GM11168 (cell line): Measurements from ENCODE around the gene FYN.

Experiments
- in situ Hi-C: fragments of 300-500 bp; cut with MboI; formaldehyde crosslinking; loops from one replicate; pipeline ENCODE4 v1.12.0; 2022; ENCODE audit warnings: low sequenced_read_pairs; ENCODE audit not compliant: unreplicated experiment

Gene FYN

GRCh38 chr6:111776236-111777221 is 96.7 kb downstream of the FYN start:
- in situ Hi-C loops: no loop called here

DNA sequence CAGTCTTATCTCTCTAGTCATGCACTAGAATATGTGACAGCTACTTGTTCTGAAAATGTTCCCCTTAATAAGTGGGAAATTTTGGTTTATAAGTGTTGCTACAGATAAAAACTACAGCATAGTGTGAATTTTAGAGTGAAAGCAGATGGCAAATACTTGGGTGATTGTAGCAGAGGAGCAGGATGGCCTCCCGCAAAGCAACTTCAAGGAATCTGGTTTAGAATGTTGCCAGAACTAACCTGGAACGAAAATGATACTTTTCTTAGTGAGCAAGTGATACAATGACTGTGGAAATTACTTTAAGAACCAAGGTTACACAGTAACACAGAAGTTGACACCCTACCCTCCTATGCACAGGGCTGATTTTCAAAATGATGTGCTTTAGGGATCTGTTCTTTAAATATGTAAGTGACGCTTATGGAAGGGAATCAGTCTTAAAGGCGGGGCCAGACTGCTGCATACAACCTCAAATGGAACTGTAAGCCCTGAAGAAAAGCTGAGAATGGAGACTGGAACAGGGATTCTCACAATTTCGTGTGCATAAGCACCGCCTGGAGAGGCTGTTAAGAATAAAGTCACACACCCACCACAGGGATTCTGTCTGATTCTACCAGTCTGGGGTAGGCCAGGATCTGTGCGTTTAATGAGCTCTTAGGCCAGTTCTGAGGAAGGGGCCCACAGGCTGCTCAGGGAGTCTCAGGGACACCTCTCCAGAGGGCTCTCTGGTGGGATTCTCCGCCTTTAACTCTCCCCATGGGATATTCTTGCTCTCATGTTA is 97.9 kb downstream of the FYN start:
- in situ Hi-C loops: no loop called here

DNA sequence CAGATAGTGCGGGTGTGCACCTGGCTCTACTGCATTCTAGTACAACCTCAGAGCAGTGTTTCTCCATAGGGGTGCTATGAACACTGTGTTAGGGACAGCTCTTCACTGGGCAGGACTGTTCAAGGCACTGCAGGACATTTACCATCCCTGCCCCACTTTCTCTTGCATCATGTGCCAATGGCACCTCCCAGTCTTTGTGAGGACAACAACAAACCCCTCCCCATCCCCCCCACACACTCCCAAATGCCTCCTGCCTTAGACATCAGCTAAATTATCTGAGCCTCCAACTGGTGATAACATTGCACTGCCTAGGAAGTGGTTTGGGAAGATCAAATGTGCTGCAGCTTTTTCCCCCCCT is 98.9 kb downstream of the FYN start:
- in situ Hi-C loops: no loop called here

DNA sequence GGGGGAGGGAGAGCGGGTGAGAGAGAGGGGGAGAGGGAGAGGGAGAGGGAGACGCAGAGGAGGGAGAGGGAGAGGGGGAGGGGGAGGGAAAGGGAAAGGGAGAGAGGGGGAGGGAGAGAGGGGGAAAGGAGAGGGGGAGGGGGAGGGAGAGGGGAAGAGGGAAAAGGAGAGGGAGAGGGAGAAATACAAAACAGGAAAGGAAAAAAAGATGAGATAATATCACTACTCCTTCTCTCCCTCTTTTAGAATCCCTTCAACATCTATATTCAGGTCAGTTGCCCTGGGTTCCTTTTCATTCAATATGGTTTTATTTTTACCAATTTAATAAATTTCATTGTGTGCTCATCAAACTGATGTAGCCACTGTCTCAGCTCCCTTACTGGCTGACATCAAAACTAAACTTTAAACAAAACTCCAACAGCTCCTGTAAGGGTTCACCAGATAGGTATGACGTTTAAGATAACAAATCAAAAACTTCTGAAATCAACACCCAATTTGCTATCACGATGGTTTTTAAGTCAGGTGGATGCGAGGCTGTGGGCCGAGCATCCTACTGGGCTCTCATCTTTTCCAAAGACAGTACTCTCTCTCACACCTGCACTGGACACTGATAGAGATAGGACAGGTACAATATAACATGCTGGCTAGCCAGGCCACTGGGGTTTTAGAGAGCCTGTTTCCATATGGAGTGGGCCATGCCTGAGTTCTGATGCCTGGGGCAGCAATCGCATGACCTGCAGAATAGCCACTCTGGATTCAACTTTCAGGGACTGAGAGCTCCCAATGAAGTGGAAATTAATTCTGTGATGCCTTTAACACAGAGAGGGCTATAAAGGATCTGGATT is 99.5 kb downstream of the FYN start:
- in situ Hi-C loops: no loop called here

- in situ Hi-C loops: no loop called here
Observed at GRCh38 chr6:111772381-111772780, 100.9 kb downstream of the FYN start.

DNA sequence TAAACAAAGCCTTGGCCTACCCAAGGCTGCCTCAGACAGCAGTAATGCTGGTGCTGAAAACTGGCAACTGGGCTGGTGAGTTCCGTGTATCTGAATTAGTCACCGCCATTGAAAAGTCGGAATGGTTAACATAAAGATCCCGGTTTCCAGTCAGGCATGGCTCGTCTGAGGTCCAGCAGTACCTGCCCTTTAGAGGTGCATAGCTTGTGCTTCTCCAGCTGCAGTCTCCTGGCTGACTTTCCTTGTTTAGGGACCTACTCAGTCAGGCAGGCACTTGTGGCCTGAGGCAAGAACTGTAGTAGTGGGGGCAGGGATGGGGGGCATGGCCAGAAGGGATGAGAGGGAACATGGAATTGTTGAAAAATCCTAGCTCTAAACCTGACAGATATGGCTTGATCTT is 101.6 kb downstream of the FYN start:
- in situ Hi-C loops: no loop called here

- in situ Hi-C loops: no loop called here
Observed at GRCh38 chr6:111771094-111771432, 102.2 kb downstream of the FYN start.

GRCh38 chr6:111770263-111771093 is 102.8 kb downstream of the FYN start:
- in situ Hi-C loops: no loop called here

GRCh38 chr6:111769365-111770152 is 103.7 kb downstream of the FYN start:
- in situ Hi-C loops: no loop called here

DNA sequence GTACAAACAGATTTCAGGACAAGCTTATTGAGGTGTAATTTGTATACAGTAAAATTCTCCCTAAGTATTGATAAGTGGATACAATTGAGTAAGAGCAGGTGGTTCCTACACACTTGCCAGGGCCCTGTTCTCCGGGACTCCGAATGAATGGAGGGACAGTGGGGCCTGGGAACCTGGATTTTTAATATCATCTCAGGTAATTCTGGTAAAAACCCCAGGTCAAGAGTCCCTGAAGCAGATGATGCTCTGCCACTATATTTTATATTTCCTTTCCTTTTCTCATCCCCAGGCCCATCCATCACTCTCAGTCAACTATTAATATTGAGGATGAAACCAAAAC is 104.9 kb downstream of the FYN start:
- in situ Hi-C loops: no loop called here

GRCh38 chr6:111767752-111768430 is 105.4 kb downstream of the FYN start:
- in situ Hi-C loops: no loop called here

GRCh38 chr6:111766201-111766857 is 106.9 kb downstream of the FYN start:
- in situ Hi-C loops: no loop called here

- in situ Hi-C loops: no loop called here
Observed at GRCh38 chr6:111765763-111766162, 107.5 kb downstream of the FYN start.

DNA sequence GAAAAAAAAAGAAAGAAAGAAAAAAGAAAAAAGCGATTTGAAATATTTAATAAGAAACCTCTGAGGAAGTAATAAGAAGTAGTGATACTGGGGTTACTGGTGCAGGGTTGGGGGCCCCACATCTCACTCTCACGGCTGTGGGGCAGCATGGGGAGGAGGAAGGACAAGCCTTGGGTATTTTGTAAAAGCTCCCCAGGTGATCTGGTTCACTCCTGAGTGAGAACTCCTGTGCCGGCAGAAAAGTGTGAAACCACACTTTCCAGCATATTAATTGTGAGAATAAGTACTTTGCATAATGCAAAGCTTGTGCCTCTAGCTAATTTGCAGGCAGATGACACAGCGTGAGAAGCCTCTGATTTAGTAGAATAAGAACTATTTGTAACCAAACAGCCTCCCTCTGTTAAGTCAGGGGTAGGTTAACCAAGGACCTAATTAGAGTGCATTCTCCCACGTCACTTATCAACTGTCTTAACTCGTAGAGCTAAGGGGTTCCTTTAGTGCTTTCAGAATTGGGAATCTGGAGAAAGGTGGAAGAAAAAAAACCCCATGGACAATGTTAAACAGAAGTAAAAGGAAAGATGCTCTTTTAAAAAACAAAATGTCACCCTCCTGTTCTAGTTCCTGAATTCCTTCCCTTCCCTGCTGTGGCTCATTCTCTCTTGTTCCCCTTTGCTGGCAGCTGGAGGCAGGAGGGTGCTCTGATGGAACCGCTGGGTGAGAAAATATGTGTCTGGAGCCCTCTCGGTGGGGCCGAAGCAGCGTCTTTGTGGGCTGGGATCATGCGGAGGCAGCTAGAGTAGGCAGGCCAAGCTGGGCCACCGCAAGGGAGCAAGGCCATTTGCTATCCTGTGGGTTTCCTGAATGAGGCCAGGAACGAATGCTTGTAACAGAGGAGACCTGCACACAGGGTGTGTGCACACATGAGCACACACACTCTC is 108.7 kb downstream of the FYN start:
- in situ Hi-C loops: no loop called here

GRCh38 chr6:111763381-111763780 is 109.9 kb downstream of the FYN start:
- in situ Hi-C loops: no loop called here

DNA sequence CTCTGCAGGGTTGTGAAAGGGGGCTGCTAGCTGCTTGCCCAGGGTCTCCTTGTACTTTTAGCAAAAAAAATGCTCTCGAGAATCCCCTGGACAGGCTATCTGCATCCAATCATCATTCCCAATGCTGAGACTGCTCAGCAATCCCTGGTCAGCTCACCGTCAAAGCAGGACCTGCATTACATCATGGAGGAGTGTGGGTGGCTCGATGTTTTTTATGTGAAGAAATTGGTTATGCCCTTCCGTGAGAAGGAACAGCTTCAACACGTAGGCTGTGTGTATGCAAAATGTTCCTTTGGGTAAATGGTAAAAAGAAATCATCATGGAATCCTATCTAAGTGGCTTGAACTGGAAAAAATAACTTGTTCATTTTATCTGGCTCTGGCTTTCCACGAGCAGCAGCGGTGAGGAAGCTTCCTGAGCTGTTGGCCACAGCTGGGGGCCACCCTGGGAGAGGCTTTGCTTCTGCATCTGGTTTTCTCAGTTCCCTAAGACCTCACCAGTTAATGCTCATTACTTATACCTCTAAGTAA is 111.4 kb downstream of the FYN start:
- in situ Hi-C loops: no loop called here

DNA sequence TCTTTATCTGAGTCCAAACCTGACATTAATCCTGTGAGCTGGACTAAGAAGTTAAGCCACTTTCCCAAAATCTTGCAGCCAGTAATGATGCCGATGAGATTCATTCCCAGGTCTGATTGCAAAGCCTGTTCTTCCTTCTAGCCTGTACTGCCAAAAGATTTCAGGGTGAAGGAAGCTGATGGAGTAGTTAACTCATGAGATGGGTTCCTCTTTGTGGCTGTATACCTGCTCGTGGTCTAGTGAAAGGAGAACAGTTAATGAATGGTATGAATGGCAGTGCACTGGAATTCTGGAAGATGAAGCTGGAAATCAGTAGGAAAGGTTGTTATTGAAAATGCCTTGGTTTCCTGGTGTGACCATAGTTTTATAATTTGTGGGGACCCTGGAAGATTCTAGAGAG is 112.0 kb downstream of the FYN start:
- in situ Hi-C loops: no loop called here
